Neural cell (in vitro differentiated cells): ENCODE results near the gene CD200R1L.

ENCODE experiments used
- POLR2AphosphoS5 ChIP-seq: IDR thresholded peaks from 2 replicates; pipeline ENCODE4 v1.6.1; 2012
- RAD21 ChIP-seq: fragments of 450-650 bp; conservative IDR thresholded peaks from 2 replicates; pipeline ENCODE4 v1.6.1; 2014; ENCODE audit warnings: antibody characterized with exemption, mild to moderate bottlenecking, moderate library complexity
- TAF1 ChIP-seq: IDR thresholded peaks from 2 replicates; pipeline ENCODE4 v1.6.1; 2012; ENCODE audit warnings: low read depth
- TF ChIP-seq, protein P1 (sequence below): fragments of 450-650 bp; IDR thresholded peaks from 2 replicates; pipeline ENCODE4 v1.5.1; 2014; ENCODE audit warnings: antibody characterized with exemption, mild to moderate bottlenecking, moderate library complexity; ENCODE audit not compliant: poor library complexity, severe bottlenecking
- TF ChIP-seq, protein P2 (sequence below): IDR thresholded peaks from 2 replicates; pipeline ENCODE4 v1.6.1; 2012; ENCODE audit warnings: borderline replicate concordance

DNA sequence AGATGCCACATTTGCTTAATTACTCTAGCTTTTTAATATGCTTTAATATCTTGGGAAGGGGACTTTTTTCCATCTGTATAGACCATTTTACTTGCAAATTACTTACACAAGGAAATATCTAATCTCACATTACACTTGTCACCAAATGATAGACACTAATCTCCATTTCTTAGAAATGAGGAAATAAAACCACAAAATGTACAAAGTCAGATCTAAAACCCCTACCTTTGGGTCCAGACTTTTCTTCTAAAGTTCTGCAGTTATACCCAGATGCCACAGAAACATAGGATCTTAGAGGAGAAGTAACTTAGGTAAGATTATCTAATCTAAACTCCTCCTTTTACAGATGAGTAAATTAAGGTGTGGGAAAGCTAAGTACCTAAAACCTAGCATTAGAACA, 44.3 kb downstream of the CD200R1L start:
- no peak for TF ChIP-seq POLR2AphosphoS5
- TF ChIP-seq, protein P1, sequence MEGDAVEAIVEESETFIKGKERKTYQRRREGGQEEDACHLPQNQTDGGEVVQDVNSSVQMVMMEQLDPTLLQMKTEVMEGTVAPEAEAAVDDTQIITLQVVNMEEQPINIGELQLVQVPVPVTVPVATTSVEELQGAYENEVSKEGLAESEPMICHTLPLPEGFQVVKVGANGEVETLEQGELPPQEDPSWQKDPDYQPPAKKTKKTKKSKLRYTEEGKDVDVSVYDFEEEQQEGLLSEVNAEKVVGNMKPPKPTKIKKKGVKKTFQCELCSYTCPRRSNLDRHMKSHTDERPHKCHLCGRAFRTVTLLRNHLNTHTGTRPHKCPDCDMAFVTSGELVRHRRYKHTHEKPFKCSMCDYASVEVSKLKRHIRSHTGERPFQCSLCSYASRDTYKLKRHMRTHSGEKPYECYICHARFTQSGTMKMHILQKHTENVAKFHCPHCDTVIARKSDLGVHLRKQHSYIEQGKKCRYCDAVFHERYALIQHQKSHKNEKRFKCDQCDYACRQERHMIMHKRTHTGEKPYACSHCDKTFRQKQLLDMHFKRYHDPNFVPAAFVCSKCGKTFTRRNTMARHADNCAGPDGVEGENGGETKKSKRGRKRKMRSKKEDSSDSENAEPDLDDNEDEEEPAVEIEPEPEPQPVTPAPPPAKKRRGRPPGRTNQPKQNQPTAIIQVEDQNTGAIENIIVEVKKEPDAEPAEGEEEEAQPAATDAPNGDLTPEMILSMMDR: no peak
- no peak for TF ChIP-seq TAF1
- TF ChIP-seq, protein P2, sequence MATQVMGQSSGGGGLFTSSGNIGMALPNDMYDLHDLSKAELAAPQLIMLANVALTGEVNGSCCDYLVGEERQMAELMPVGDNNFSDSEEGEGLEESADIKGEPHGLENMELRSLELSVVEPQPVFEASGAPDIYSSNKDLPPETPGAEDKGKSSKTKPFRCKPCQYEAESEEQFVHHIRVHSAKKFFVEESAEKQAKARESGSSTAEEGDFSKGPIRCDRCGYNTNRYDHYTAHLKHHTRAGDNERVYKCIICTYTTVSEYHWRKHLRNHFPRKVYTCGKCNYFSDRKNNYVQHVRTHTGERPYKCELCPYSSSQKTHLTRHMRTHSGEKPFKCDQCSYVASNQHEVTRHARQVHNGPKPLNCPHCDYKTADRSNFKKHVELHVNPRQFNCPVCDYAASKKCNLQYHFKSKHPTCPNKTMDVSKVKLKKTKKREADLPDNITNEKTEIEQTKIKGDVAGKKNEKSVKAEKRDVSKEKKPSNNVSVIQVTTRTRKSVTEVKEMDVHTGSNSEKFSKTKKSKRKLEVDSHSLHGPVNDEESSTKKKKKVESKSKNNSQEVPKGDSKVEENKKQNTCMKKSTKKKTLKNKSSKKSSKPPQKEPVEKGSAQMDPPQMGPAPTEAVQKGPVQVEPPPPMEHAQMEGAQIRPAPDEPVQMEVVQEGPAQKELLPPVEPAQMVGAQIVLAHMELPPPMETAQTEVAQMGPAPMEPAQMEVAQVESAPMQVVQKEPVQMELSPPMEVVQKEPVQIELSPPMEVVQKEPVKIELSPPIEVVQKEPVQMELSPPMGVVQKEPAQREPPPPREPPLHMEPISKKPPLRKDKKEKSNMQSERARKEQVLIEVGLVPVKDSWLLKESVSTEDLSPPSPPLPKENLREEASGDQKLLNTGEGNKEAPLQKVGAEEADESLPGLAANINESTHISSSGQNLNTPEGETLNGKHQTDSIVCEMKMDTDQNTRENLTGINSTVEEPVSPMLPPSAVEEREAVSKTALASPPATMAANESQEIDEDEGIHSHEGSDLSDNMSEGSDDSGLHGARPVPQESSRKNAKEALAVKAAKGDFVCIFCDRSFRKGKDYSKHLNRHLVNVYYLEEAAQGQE: no peak
- TF ChIP-seq RAD21: no peak
